ENCODE measurements around the gene PML. TPM values are rescaled to one million over a fixed set of nuclear protein-coding genes. Genes with fewer than 3 reads are reported as not detected.

The PML gene
- total RNA-seq = 227 TPM

- intact Hi-C loops (cut with DNase I) = loop anchor here (1.0 to 5.0 kb wide), 4 partner anchors 21 to 468 kb away; partner anchors contain the start of gene UBL7
Measured at GRCh38 chr15:73994413-73994883, at the start of gene PML. PML (plus strand) TSS chr15:73994716; CDS start chr15:73994813, 97 bp downstream.

GRCh38 chr15:73945130-73945508 lies 49.4 kb upstream of the PML start:
- no peak overlapping the region for H3K4me3 ChIP-seq
- H3K27me3 ChIP-seq = no peaks in the 10 kb centered on the region
- H3K27ac ChIP-seq = peak overlapping the region; percentile 90 to 93
- peaks cover 29 to 45% of the 10 kb centered on the region in 2 donors for H3K4me1 ChIP-seq
- H3K36me3 ChIP-seq = peaks cover 39 to 46% of the 10 kb centered on the region in 2 donors
- intact Hi-C loops (cut with DNase I) = no loop called here
- no peak for DNase-seq (ENCODE audit: low spot score in 2 of 2)
- H3K9me3 ChIP-seq = no peaks in the 10 kb centered on the region
- no peak for TF ChIP-seq CTCF (IDR thresholded peaks at IDR 0.05)

More at GRCh38 chr15:73994413-73994883, at the start of gene PML:
- peak; percentile 96 to 99 for DNase-seq (ENCODE audit: low spot score in 2 of 2)
- peak in 1 of 3 experiments; percentile 3 for TF ChIP-seq CTCF (IDR thresholded peaks at IDR 0.05)
- no peaks in the 10 kb centered on the region for H3K27me3 ChIP-seq
- H3K9me3 ChIP-seq = no peaks in the 10 kb centered on the region
- peaks cover 10 to 44% of the 10 kb centered on the region in 2 donors for H3K4me1 ChIP-seq
- peaks cover 8 to 20% of the 10 kb centered on the region in 2 donors for H3K36me3 ChIP-seq
- H3K27ac ChIP-seq = peak within 1 kb of the TSS; percentile 92 to 98
- peak within 1 kb of the TSS; percentile 92 to 99 for H3K4me3 ChIP-seq

GRCh38 chr15:73946046-73946721 lies 48.3 kb upstream of the PML start:
- TF ChIP-seq CTCF (IDR thresholded peaks at IDR 0.05) = no peak
- no peaks in the 10 kb centered on the region for H3K27me3 ChIP-seq
- no peak overlapping the region for H3K4me3 ChIP-seq
- DNase-seq (ENCODE audit: low spot score in 2 of 2) = no peak
- peaks cover 25 to 44% of the 10 kb centered on the region in 2 donors for H3K4me1 ChIP-seq
- H3K36me3 ChIP-seq = peaks cover 39 to 46% of the 10 kb centered on the region in 2 donors
- H3K9me3 ChIP-seq = no peaks in the 10 kb centered on the region
- H3K27ac ChIP-seq = peak overlapping the region; percentile 90 to 93
- intact Hi-C loops (cut with DNase I) = no loop called here

GRCh38 chr15:73946795-73947370 lies 47.6 kb upstream of the PML start:
- intact Hi-C loops (cut with DNase I) = no loop called here
- Histone ChIP-seq H3K36me3 (peaks cover 39 to 46% of the 10 kb centered on the region in 2 donors), H3K4me1 (peaks cover 26 to 42% of the 10 kb centered on the region in 2 donors), H3K27me3 (no peaks in the 10 kb centered on the region), H3K4me3 (no peak overlapping the region), H3K9me3 (no peaks in the 10 kb centered on the region), H3K27ac (peak overlapping the region; percentile 90 to 93)
- DNase-seq (ENCODE audit: low spot score in 2 of 2) = peak in 1 of 2 donors; percentile 49
- TF ChIP-seq CTCF (IDR thresholded peaks at IDR 0.05) = no peak

GRCh38 chr15:73947651-73948050 lies 46.9 kb upstream of the PML start:
- Histone ChIP-seq H3K27me3 (no peaks in the 10 kb centered on the region), H3K27ac (peak overlapping the region; percentile 90 to 93), H3K9me3 (no peaks in the 10 kb centered on the region), H3K36me3 (peaks cover 39 to 52% of the 10 kb centered on the region in 2 donors), H3K4me1 (peaks cover 22 to 42% of the 10 kb centered on the region in 2 donors), H3K4me3 (no peak overlapping the region)
- DNase-seq (ENCODE audit: low spot score in 2 of 2) = peak in 1 of 2 donors; percentile 50
- intact Hi-C loops (cut with DNase I) = no loop called here
- TF ChIP-seq CTCF (IDR thresholded peaks at IDR 0.05) = no peak
